Duodenal mucosa (tissue), 2 donors: ENCODE results near the gene FNTB.

ENCODE experiments used
- H3K27ac ChIP-seq: one replicate; pipeline ENCODE4 v1.7.0; 2013; ENCODE audit warnings: low read depth, low read length
- H3K27me3 ChIP-seq, 2 donors: one replicate each; pipeline ENCODE4 v1.7.0; 2013; ENCODE audit warnings: low read length in 2 of 2, control low read depth in 1 of 2; ENCODE audit not compliant: insufficient read depth in 2 of 2, control insufficient read depth in 1 of 2
- H3K36me3 ChIP-seq, 2 donors: one replicate each; pipeline ENCODE4 v1.7.0; 2013; ENCODE audit warnings: low read length in 2 of 2, control low read depth in 1 of 2; ENCODE audit not compliant: insufficient read depth in 2 of 2, control insufficient read depth in 1 of 2
- H3K4me1 ChIP-seq, 2 donors: one replicate each; pipeline ENCODE4 v1.7.0; 2013; ENCODE audit warnings: low read length in 2 of 2, control low read depth in 1 of 2; ENCODE audit not compliant: insufficient read depth in 2 of 2, control insufficient read depth in 1 of 2
- H3K4me3 ChIP-seq, 2 donors: one replicate each; pipeline ENCODE4 v1.7.0; 2013; ENCODE audit warnings: low read length in 2 of 2, low read depth in 1 of 2
- H3K9ac ChIP-seq, 2 donors: one replicate each; pipeline ENCODE4 v1.7.0; 2013; ENCODE audit warnings: low read length in 2 of 2, low read depth in 1 of 2
- H3K9me3 ChIP-seq, 2 donors: one replicate each; pipeline ENCODE4 v1.7.0; 2013; ENCODE audit warnings: low read length in 2 of 2, control low read depth in 1 of 2; ENCODE audit not compliant: control insufficient read depth in 1 of 2

Gene FNTB, protein sequence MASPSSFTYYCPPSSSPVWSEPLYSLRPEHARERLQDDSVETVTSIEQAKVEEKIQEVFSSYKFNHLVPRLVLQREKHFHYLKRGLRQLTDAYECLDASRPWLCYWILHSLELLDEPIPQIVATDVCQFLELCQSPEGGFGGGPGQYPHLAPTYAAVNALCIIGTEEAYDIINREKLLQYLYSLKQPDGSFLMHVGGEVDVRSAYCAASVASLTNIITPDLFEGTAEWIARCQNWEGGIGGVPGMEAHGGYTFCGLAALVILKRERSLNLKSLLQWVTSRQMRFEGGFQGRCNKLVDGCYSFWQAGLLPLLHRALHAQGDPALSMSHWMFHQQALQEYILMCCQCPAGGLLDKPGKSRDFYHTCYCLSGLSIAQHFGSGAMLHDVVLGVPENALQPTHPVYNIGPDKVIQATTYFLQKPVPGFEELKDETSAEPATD

DNA sequence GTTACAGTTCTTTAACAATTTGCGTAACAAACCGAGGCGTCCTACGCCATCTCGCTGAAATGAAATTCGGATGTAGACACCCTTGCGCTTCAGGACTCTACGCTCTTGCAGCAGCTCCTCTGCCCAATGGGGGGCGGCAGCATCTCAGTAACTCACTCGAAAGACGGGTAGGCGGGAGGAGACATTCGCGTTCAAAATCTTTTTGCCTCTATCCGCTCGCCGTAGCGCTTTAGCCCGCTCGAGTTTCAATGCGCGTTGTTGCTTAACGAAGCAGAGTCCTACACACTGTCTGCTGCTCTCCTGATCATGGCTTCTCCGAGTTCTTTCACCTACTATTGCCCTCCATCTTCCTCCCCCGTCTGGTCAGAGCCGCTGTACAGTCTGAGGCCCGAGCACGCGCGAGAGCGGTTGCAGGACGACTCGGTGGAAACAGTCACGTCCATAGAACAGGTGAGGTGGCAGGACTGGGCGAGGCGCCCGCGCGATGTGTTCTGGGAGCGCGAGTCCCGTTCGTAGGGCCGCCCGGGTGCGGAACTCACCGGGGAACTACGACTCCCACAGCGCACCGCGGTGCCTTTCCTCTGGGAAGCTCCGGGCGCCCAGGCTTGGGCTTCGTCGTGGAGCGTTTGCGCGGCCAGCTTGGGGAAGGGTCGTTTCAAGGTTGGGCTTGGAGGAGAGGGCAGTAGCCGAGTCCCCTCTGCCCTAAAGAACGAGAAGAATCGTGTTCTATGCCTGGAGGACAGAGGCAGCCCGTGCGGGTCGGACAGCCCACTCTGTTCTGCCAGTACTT, at the start of gene FNTB:
Gene FNTB, plus strand, starts transcription at position 248 of the 790 bp plus-strand sequence. Its CDS starts 59 bp downstream, at position 307.
- Histone ChIP-seq H3K27ac (peak within 1 kb of the TSS; percentile 80), H3K4me1 (peaks cover 13 to 18% of the 10 kb centered on the region in 2 donors), H3K4me3 (peak within 1 kb of the TSS; percentile 86 to 97), H3K27me3 (no peaks in the 10 kb centered on the region), H3K36me3 (no peaks in the 10 kb centered on the region), H3K9ac (peak within 1 kb of the TSS; percentile 96 to 97), H3K9me3 (no peaks in the 10 kb centered on the region)

DNA sequence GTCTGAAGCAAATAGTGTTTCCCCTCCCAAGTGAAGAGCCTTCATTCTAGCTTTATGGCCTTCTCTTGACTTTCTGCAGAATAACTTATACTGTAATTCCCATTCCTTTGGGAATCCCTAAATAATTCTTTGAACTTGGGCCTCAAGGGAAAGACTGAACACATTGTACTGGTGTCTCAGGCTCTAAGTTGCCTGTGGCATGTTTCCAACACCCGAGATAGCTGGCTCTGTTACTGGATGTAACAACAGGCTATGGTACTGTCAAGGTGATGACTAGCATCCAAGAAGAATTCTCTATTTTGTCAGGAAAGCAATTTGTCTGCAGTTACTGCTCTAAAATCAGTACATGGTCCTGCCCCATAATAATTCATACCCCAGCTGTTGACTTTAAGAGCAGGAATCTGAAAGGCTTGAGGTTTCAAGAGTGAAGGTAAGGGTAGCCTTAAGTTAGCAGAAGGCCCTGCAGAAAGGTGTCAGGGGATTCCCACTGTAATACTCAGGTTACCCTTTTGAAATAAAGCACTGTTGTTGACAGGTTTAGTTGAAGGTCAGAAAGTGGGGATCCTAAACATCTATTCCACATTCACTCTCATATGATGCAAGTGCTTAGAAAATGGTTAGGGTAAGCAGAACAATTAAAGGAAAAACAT, 49.4 kb upstream of the FNTB start:
- Histone ChIP-seq H3K36me3 (peaks cover 4 to 27% of the 10 kb centered on the region in 2 donors), H3K9ac (peak overlapping the region in 1 of 2 donors; percentile 16), H3K4me1 (peaks cover 26 to 38% of the 10 kb centered on the region in 2 donors), H3K4me3 (no peak overlapping the region), H3K9me3 (no peaks in the 10 kb centered on the region), H3K27me3 (no peaks in the 10 kb centered on the region), H3K27ac (no peak overlapping the region)

DNA sequence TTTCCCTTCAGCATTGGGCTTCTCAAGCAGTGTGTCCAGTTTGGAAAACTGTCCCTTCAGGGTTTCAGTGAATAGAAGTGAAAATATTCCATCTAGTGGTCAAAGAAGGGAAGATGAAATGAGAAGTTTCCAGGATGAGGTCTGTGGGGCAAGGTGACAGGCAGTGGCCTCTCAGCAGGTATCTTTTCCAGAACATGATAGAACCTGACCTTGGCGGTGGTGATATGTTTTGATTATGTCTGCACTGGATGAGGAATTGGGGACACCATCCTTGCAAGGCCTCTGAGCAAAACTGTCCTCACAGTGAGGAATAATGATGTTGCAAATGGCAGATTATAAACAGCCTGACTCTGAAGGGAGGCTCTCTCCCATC, 48.9 kb upstream of the FNTB start:
- Histone ChIP-seq H3K4me3 (no peak overlapping the region), H3K27ac (no peak overlapping the region), H3K27me3 (no peaks in the 10 kb centered on the region), H3K4me1 (peaks cover 26 to 38% of the 10 kb centered on the region in 2 donors), H3K9ac (peak overlapping the region in 1 of 2 donors; percentile 16), H3K9me3 (no peaks in the 10 kb centered on the region), H3K36me3 (peaks cover 2 to 25% of the 10 kb centered on the region in 2 donors)

DNA sequence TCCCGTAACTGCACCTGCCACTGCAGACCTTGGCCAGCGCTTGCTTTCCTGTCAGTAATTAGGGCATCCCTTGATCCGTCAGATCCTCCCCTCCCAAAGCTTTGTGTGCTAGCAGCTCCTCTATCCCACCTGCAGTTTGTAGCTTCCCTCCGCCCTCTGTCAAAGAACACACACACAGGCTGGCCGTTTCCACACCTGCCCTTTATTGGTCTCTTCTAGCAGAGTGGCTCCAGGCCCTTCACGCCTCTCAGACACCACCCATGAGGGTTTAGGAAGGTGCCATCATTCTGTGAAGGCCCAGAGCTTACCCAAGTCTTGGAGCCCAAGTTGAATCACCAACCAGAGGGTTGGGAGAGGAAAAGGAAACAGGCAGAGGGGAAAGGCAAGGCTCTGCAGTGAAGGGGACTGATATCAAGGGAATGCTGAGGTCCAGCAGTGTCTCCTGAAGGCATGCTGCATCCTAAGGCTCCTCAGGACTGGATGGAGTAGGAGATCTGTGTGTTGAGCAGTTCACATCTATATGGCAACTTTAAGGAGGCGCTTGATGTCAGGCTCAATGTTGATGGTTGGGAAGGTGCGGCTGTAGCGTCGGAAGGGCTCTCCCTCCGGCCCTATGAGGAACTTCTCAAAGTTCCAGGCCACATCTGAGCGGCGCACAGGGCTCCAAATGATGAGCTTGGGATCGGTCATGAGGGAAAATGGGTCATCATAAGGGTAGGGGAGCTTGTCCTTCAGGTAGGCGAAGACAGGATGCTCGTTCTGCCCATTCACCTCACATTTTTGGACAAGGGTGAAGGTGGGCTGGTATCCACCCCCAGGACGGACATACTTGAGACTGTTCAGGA, 47.5 kb upstream of the FNTB start:
- Histone ChIP-seq H3K27ac (peak overlapping the region; percentile 65), H3K27me3 (no peaks in the 10 kb centered on the region), H3K9me3 (no peaks in the 10 kb centered on the region), H3K4me1 (peaks cover 39 to 52% of the 10 kb centered on the region in 2 donors), H3K4me3 (peak overlapping the region; percentile 24 to 50), H3K9ac (peak overlapping the region in 1 of 2 donors; percentile 8), H3K36me3 (peaks cover 0 to 14% of the 10 kb centered on the region in 2 donors)

DNA sequence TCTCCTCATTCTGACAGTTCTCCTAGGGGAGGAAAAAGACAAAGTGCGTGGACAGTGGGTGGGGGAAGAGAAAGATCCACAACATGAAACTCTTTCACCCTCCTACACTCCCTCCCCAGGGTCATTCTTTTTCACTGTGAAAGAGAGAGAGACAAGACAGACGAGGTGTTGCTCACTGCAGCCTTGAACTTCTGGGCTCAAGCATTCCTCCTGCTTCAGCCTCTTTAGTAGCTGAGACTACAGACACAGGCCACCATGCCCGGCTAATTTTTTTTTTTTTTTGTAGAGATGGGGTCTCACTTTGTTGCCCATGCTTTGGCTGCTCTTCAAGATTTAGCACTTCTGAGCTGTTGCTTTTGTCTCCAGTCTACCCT, 46.9 kb upstream of the FNTB start:
- H3K36me3 ChIP-seq: peaks cover 0 to 11% of the 10 kb centered on the region in 2 donors
- H3K4me3 ChIP-seq: peak overlapping the region; percentile 24 to 50

DNA sequence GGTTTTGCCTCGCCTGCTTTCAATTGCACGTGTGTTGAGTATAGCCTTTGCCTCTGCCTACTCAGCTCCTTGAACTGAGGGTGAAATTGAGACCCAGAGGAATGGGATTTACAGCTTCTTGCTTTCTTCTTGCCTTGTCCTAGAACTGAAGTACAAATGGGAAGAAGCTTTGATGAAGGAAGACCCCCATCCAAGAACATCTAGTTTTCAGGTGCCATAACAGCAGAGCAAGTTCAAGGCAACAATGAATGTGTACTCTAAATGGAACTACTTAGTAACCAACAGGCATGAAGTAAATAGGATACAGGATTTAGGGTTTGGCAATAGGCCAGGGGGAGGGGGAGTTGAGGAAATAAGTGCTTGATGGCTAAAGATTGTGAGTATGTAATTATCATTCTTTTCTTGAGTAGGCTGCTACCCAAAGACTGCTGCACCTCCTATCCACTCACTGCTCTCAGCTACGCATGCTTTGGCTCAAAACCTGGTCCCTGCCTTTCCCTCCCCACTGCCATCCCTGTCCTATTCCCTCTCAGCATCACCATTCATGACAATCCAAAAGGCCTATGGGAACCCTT, 46.3 kb upstream of the FNTB start:
- Histone ChIP-seq H3K27ac (no peak overlapping the region), H3K9me3 (no peaks in the 10 kb centered on the region), H3K36me3 (peaks cover 0 to 11% of the 10 kb centered on the region in 2 donors), H3K27me3 (no peaks in the 10 kb centered on the region), H3K4me3 (peak overlapping the region; percentile 62 to 73), H3K4me1 (peaks cover 42 to 55% of the 10 kb centered on the region in 2 donors), H3K9ac (peak overlapping the region; percentile 64 to 70)

More for the DNA sequence above, 46.9 kb upstream of the FNTB start:
- Histone ChIP-seq H3K9me3 (no peaks in the 10 kb centered on the region), H3K27ac (no peak overlapping the region), H3K27me3 (no peaks in the 10 kb centered on the region), H3K9ac (peak overlapping the region in 1 of 2 donors; percentile 64), H3K4me1 (peaks cover 42 to 54% of the 10 kb centered on the region in 2 donors)

DNA sequence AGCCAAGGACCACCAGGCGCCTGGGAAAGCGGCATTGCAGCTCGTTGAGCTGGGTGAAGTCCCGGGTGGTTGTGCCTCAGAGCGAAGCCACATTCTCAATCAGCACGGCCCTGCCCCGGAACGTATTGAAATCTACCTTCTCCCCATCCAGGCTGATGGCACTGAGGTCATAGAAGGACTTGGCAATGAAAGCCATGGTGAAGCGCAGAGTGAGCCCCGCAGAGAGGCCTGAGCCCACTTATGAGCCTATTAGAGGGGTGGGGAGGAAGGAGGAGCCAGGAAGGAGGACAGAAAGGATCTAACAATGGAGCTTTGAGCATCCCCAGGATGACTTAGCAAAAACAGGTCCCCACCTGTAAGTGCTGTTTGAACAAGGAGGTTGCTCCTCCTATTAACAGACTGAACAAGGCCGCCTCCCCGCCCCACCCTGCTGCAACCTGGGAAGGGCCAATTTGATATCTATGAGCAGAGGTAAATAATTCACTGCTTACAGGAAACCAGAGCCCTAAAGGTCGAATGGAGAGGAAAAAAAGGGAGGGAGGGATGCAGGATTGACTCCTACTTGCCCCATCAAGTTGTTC, 44.1 kb upstream of the FNTB start, which contains the start of gene GPX2:
Gene GPX2, minus strand, starts transcription at position 215 of the 581 bp plus-strand sequence. Its CDS starts 19 bp downstream, at position 196.
- H3K9me3 ChIP-seq: no peaks in the 10 kb centered on the region
- H3K36me3 ChIP-seq: peaks cover 0 to 11% of the 10 kb centered on the region in 2 donors
- H3K4me3 ChIP-seq: peak within 1 kb of the TSS; percentile 62 to 73
- peak within 1 kb of the TSS; percentile 64 to 70 for H3K9ac ChIP-seq
- no peaks in the 10 kb centered on the region for H3K27me3 ChIP-seq
- H3K4me1 ChIP-seq: peaks cover 51 to 67% of the 10 kb centered on the region in 2 donors
- H3K27ac ChIP-seq: peak within 1 kb of the TSS; percentile 53

DNA sequence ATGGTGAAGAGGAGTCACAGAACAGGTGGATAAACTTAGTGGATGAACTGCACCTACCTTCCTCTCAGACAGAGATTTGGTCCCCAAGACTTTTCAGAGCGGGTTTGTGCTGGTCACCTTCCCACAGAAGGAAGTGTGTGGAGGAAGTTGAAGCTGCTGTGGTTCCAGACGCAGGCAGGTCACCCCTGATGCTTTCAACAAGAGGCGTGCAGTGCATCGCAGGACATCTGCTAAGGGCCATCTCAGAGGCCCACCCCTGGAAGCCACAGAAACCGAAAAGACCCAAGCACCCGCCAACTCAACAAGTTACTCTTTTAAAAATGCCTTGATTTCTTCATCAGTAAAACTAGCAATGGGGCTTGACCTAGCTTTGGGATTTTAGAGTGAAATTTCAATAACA, 43.1 kb upstream of the FNTB start:
- Histone ChIP-seq H3K9ac (no peak overlapping the region), H3K27me3 (no peaks in the 10 kb centered on the region), H3K4me3 (no peak overlapping the region), H3K27ac (peak overlapping the region; percentile 43), H3K36me3 (peaks cover 0 to 11% of the 10 kb centered on the region in 2 donors), H3K9me3 (no peaks in the 10 kb centered on the region), H3K4me1 (peaks cover 54 to 71% of the 10 kb centered on the region in 2 donors)

DNA sequence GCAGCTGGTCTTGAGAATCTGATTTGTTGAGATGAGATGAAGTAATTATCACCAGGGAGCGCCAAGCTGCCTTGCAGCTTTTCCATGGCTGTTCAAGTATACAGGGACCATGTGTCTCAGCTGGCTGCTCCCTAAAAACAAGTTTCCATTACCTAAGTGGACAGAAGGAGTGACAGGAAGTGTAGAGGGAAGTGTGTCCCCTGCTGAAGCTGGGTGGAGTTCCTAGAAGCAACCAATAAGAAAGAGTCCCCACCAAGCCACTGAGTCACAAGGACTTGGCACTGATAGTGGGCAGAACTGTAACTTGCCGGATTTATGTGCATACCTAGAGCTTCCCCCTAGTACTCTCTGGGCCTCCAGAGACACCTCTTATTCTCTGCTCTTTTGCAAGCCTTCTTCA, 42.7 kb upstream of the FNTB start:
- H3K36me3 ChIP-seq: peaks cover 0 to 8% of the 10 kb centered on the region in 2 donors
- peaks cover 55 to 71% of the 10 kb centered on the region in 2 donors for H3K4me1 ChIP-seq
- no peak overlapping the region for H3K4me3 ChIP-seq
- H3K27ac ChIP-seq: no peak overlapping the region
- no peaks in the 10 kb centered on the region for H3K9me3 ChIP-seq
- no peaks in the 10 kb centered on the region for H3K27me3 ChIP-seq
- no peak overlapping the region for H3K9ac ChIP-seq
